Calu3 (cell line): ENCODE measurements around the gene IFITM2. TPM values are rescaled to one million over a fixed set of nuclear protein-coding genes. Genes with fewer than 3 reads are reported as not detected.

Experiments used
- BruUV-seq: library from RNA; stranded (reverse); fragments of 400-500 nt; replicated peaks from 2 replicates; lab custom pipeline; 2021; lab: Mats Ljungman, UMichigan
- CTCF ChIA-PET: fragments of 300-600 bp; sonication (Branson Sonifier 250); formaldehyde crosslinking; loops from one replicate; lab custom pipeline; 2022; ENCODE audit warnings: antibody characterized with exemption; lab: Charles Lee
- DNase-seq: peaks from one replicate; pipeline ENCODE4 v3.0.0; 2022
- H3K27ac Mint-ChIP-seq: one replicate; pipeline ENCODE4 v1.8.0; 2022; ENCODE audit warnings: mixed read lengths; ENCODE audit not compliant: unreplicated experiment
- H3K27me3 Mint-ChIP-seq: one replicate; pipeline ENCODE4 v1.8.0; 2022; ENCODE audit warnings: mixed read lengths; ENCODE audit not compliant: unreplicated experiment
- H3K36me3 Mint-ChIP-seq: one replicate; pipeline ENCODE4 v1.8.0; 2022; ENCODE audit warnings: mild to moderate bottlenecking, moderate library complexity, mixed read lengths; ENCODE audit not compliant: insufficient read depth, unreplicated experiment
- H3K4me1 Mint-ChIP-seq: one replicate; pipeline ENCODE4 v1.8.0; 2022; ENCODE audit warnings: mild to moderate bottlenecking, low read depth, mixed read lengths; ENCODE audit not compliant: unreplicated experiment
- H3K4me3 Mint-ChIP-seq: one replicate; pipeline ENCODE4 v1.8.0; 2022; ENCODE audit warnings: mild to moderate bottlenecking, low read depth, moderate library complexity, mixed read lengths; ENCODE audit not compliant: unreplicated experiment
- H3K9me3 Mint-ChIP-seq: one replicate; pipeline ENCODE4 v1.8.0; 2022; ENCODE audit warnings: low read depth, mixed read lengths; ENCODE audit not compliant: unreplicated experiment
- CTCF ChIP-seq: fragments of 200-600 bp; IDR thresholded peaks from one replicate; pipeline ENCODE4 v1.8.0; 2022; ENCODE audit warnings: antibody characterized with exemption; ENCODE audit not compliant: unreplicated experiment
- intact Hi-C: fragments of 100-400 bp; cut with micrococcal nuclease; formaldehyde crosslinking; loops from one replicate; pipeline ENCODE4 v1.10.0; 2022; ENCODE audit not compliant: unreplicated experiment
- total RNA-seq: library from RNA; stranded (reverse); gene quantifications from 2 replicates; pipeline ENCODE4 v1.2.3, GENCODE V29; 2022

The IFITM2 gene
- total RNA-seq, 1 experiment from 2014 or later, result 29.1 TPM

GRCh38 chr11:293852-294661 is 13.6 kb upstream of the IFITM2 start:
- CTCF ChIA-PET, result no interaction called here
- H3K4me1 Mint-ChIP-seq, result no peaks in the 10 kb centered on the region
- H3K27ac Mint-ChIP-seq, result no peak overlapping the region
- H3K27me3 Mint-ChIP-seq, result peaks cover 36% of the 10 kb centered on the region
- no peak overlapping the region for H3K4me3 Mint-ChIP-seq
- H3K36me3 Mint-ChIP-seq, result peaks cover 7% of the 10 kb centered on the region
- no peak for TF ChIP-seq CTCF
- DNase-seq, result no peak
- BruUV-seq, result no TSS peak
- intact Hi-C loops, result no loop called here
- no peaks in the 10 kb centered on the region for H3K9me3 Mint-ChIP-seq

GRCh38 chr11:294780-295179 is 12.8 kb upstream of the IFITM2 start:
- intact Hi-C loops, result no loop called here
- TF ChIP-seq CTCF, result no peak
- BruUV-seq, result no TSS peak

GRCh38 chr11:295351-296170 is 12.1 kb upstream of the IFITM2 start:
- Mint-ChIP-seq H3K4me3 (no peak overlapping the region), H3K9me3 (no peaks in the 10 kb centered on the region), H3K36me3 (no peaks in the 10 kb centered on the region), H3K4me1 (peaks cover 5% of the 10 kb centered on the region), H3K27ac (no peak overlapping the region), H3K27me3 (peaks cover 45% of the 10 kb centered on the region)
- intact Hi-C loops, result no loop called here
- no peak for DNase-seq
- no TSS peak for BruUV-seq
- TF ChIP-seq CTCF, result no peak
- CTCF ChIA-PET, result no interaction called here

More at GRCh38 chr11:294780-295179, 12.8 kb upstream of the IFITM2 start:
- H3K27ac Mint-ChIP-seq, result no peak overlapping the region
- H3K4me1 Mint-ChIP-seq, result no peaks in the 10 kb centered on the region
- no peak for DNase-seq
- CTCF ChIA-PET, result no interaction called here
- peaks cover 6% of the 10 kb centered on the region for H3K36me3 Mint-ChIP-seq
- peaks cover 37% of the 10 kb centered on the region for H3K27me3 Mint-ChIP-seq
- no peaks in the 10 kb centered on the region for H3K9me3 Mint-ChIP-seq
- no peak overlapping the region for H3K4me3 Mint-ChIP-seq

GRCh38 chr11:296171-297050 is 11.2 kb upstream of the IFITM2 start:
- intact Hi-C loops, result no loop called here
- BruUV-seq, result no TSS peak

More at GRCh38 chr11:296171-297050, 11.2 kb upstream of the IFITM2 start:
- DNase-seq, result no peak
- Mint-ChIP-seq H3K9me3 (no peaks in the 10 kb centered on the region), H3K4me3 (no peak overlapping the region), H3K4me1 (peaks cover 13% of the 10 kb centered on the region), H3K27me3 (peaks cover 54% of the 10 kb centered on the region), H3K36me3 (no peaks in the 10 kb centered on the region), H3K27ac (no peak overlapping the region)
- TF ChIP-seq CTCF, result no peak
- CTCF ChIA-PET, result no interaction called here
